Ecto neural progenitor cell (in vitro differentiated cells): ENCODE measurements around the gene EMD.
A peak's percentile ranks its signal among the peaks of the same experiment; 100 is the strongest.

Experiments used
- DNase-seq: peaks from one replicate; pipeline ENCODE4 v3.0.0-alpha.2; 2018; ENCODE audit warnings: low spot score

EMD gene

GRCh38 chrX:154419189-154419588, 40.1 kb downstream of the EMD start:
- no peak for DNase-seq

- DNase-seq, result no peak
These were observed 40.8 kb downstream of the EMD start for GRCh38 chrX:154419688-154420401.

GRCh38 chrX:154420402-154420756, 41.3 kb downstream of the EMD start:
- no peak for DNase-seq

GRCh38 chrX:154426916-154427770, 48.0 kb downstream of the EMD start:
- DNase-seq, result no peak

GRCh38 chrX:154428176-154429171, 49.4 kb downstream of the EMD start, which contains the start of gene ATP6AP1:
ATP6AP1 (plus strand) TSS chrX:154428677; CDS start chrX:154428693, 16 bp downstream.
- peak; percentile 91 for DNase-seq

- DNase-seq, result no peak
These were observed 50.6 kb downstream of the EMD start for GRCh38 chrX:154429711-154430110.

GRCh38 chrX:154430479-154430878, 51.4 kb downstream of the EMD start:
- DNase-seq, result no peak

GRCh38 chrX:154430916-154431315, 51.8 kb downstream of the EMD start:
- DNase-seq, result no peak
